Hindlimb muscle (tissue), 1 donor: ENCODE data around the gene PTPRN2. TPM values are rescaled to one million over a fixed set of nuclear protein-coding genes. Genes with fewer than 3 reads are reported as not detected.
"Not testable (repeated sequence)": the region's sequence is repeated elsewhere in the genome, so short reads cannot be mapped to it uniquely, and the experiment has no call there.

Source experiments
- DNase-seq: peaks from one replicate; pipeline ENCODE4 v3.0.0-alpha.2; 2013
- polyA plus RNA-seq: library from polyadenylated mRNA; unstranded; fragments of 120-200 nt; gene quantifications from one replicate; pipeline ENCODE4 v1.2.1, GENCODE V29; 2013; ENCODE audit not compliant: insufficient read length

Gene PTPRN2
- polyA plus RNA-seq, 1 donor, result 2.0 TPM

DNA sequence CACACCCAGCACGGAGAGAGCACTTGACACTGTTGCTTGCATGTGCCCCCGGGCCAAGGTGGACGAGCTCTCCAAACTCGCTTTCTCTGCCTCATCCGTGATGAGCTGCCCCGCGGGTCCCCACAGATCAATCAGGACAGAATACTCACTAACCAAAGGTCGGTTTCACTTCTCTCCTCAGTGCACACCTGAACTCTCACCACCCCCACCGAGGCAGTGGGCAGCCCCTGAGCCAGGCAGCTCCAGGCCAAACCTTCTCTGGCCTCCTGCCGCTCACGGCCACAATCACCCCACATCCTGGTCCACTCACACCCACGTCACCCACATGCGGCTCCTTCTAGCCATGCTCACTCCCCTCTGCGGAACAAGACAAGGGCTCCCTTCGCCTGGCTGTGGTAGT, 806.9 kb downstream of the PTPRN2 start:
- no peak for DNase-seq

GRCh38 chr7:157780312-157780711, 807.3 kb downstream of the PTPRN2 start:
- no peak for DNase-seq

- no peak for DNase-seq
These were observed 808.4 kb downstream of the PTPRN2 start for GRCh38 chr7:157779206-157779605.

DNA sequence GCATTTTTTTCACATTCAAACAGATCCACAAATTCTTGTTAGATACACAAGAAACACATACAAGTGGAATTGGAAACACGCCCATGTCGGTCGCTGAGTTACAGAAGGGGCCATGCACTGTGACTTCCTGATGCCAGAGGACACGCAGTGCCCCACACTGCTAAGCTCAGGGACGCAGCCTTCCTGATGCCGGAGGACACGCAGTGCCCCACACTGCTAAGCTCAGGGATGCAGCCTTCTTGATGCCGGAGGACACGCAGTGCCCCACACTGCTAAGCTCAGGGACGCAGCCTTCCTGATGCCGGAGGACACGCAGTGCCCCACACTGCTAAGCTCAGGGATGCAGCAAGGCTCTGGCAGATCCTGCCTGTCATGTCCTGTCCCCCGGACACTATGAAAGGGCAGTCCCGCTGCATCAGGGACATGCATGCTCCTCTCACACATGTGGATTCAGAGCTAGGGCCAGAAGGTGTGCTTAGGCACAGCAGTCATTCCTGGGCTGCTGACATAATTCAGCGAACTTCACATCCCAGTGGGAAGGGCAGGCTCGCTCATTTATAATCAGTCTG, 810.3 kb downstream of the PTPRN2 start:
- DNase-seq, result not testable (repeated sequence)

DNA sequence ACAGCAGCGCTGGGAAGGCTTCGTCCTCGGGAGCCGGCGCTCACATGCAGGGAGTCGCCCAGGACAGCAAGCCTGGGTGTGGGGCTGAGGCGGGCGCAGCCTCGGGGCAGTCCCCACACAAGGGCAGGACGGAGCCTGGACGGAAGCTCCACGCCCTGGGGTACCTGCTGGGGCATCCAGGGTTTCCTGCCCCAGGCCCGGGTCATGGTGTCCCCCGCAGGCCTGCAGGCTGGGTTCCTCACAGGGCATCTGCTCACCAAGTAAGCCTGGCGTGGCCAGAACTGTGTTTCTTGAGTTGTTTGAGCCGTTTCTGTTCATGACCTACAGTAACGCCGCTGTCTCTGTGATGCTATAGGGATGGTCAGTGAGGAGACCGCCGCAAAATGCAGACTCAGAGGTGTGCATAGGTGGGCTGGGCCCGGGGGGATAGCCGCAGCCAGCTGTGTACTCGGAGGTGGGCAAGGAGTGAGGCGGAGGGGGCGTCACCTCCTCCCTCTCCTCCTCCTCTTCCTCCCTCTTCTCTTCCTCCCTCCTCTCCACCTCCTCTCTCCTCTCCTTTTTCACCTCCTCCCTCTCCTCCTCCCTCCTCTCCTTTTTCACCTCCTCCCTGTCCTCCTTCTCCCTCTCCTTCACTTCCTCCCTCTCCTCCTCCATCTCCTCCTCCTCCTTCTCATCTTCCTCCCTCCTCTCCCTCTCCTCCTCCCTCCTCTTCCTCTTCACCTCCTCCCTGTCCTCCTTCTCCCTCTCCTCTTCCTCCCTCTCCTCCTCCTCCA, 811.9 kb downstream of the PTPRN2 start:
- DNase-seq, result no peak

DNA sequence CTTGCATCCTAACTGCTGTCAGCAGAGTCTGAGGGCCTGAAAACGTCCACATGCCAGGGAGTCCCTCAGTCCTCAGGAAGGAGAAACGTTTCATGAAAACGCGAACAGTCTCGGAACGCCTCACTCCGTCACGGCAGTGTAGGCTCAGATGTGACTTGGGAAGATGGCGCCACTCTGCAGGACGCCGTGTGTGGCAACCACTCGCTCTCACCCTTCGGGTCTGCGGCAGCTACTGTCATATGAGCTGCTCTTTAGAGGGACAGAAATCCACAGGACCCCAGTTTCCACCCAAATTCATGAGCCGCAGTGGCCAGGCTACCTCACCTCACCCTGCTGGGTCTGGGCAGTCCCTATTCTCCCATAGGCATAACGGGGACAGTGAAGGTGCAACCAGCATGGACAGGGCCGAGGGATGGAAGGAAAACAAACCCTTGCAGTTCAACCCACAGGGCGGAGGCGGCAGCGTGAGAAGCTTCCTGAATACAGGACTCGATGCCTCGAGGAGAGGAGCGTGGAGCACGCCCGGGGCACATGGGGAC, 812.5 kb downstream of the PTPRN2 start:
- DNase-seq, result no peak

- DNase-seq, result no peak
These were observed 813.1 kb downstream of the PTPRN2 start for GRCh38 chr7:157774495-157774894.

- DNase-seq, result no peak
These were observed 814.3 kb downstream of the PTPRN2 start for GRCh38 chr7:157773361-157773760.

GRCh38 chr7:157772486-157773130, 815.0 kb downstream of the PTPRN2 start:
- no peak for DNase-seq

DNA sequence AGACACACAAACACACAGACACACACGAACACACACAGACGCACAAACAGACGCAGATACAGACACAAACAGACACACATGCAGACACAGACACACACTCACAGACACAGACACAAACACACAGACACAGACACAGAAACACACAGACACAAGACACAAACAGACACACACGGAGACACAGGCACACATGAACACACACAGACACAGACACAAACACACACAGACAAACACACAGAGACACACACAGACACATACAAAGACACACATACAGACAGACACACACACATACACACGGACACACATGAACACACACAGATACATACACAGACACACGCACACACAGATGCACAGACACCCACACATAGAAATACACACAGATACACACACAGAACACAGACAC, 815.9 kb downstream of the PTPRN2 start:
- no peak for DNase-seq

DNA sequence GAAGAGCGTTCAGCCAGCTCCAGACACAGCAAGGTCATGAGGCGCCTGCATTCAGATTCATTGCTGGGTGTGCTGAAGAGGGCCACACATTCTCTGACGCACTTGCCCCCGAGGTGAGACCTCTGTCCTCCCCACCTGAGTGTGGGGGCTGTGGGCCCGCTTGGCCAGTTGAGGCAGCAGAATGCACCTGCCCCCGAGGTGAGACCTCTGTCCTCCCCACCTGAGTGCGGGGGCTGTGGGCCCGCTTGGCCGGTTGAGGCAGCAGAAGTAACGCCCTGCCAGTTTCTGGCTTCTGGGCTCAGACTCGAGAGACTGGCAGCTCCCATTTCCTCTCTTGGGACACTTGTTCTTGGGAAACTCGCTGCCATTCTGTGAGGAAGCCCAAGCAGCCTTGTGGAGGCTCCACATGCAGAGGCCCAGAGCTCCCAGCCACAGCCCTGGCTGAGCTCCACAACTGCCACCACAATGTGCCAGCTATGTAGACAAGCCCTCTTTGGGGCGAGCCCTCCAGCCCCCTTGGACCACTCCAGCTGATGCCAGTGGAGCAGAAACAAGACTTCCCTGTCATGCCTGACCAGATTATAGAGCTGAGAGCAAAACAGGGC, 816.8 kb downstream of the PTPRN2 start:
- no peak for DNase-seq

DNA sequence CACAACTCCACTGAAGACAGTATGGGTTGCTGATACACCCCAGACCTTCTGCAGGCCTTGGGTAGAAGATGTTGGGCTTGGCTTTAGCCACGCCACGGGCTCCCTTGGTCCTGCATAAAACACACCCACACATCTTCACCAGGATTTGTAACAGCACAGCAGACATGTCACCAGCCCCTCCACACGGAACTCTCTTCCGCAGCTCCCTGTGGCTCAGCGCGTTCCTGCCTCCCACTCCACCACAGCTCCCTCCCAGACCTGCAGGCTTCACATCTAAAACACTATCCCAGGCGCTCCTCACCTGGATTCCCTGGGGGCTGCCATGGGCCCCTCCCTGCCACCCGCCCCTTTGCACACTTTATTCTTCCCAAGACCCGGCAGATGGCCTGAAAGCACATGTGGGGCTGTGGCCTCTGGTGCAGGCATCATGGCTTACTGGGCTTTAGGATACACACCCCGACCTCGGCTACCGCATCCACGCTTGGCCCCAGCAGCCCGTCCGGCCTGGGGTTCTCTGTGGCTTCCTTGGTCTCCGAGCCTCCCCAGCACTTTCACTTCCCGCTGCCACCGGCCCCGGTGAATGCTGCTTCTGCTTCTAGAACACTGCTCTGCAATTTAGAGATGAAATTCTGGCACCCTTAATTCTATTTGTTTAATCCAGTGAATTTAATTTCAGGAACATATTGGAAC, 818.0 kb downstream of the PTPRN2 start:
- no peak for DNase-seq

DNA sequence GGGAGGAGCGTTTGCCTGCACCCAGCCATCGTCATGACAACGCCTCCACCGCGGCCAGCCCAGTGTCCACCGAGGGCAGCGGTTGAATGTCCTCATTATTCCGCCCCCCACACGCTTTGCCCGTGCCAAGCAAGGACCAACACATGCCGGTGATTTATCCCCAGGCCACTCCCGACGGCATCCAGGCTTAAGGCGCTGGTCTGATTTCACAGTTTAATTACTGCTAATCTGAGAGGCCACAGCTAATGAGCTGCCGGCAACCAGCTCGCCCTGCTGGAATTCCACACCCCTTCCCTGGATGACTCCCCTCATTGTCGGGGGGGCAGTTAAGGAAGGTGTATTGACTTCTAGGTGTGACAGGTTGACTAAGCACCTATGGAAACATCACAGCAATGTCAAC, 818.5 kb downstream of the PTPRN2 start:
- DNase-seq, result no peak

DNA sequence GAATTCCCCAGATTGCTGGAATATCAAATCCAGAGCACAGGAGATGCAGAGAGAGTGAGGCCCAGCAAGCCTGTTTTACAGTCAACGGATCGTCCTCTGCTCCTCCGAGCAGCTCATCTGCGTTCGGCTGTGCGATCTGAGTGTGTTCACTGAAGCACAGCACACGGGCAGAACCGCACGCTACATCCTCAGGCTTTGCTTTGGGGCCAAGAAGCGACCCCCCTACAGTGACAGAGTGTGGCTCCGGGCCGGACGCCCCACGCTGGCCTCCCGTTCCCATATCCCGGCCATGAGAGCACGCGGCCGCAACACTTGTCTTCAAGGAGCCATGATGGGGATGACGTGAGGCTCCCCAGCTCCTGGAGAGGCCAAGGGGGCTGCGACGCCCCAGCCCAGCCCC, 819.4 kb downstream of the PTPRN2 start:
- no peak for DNase-seq

DNA sequence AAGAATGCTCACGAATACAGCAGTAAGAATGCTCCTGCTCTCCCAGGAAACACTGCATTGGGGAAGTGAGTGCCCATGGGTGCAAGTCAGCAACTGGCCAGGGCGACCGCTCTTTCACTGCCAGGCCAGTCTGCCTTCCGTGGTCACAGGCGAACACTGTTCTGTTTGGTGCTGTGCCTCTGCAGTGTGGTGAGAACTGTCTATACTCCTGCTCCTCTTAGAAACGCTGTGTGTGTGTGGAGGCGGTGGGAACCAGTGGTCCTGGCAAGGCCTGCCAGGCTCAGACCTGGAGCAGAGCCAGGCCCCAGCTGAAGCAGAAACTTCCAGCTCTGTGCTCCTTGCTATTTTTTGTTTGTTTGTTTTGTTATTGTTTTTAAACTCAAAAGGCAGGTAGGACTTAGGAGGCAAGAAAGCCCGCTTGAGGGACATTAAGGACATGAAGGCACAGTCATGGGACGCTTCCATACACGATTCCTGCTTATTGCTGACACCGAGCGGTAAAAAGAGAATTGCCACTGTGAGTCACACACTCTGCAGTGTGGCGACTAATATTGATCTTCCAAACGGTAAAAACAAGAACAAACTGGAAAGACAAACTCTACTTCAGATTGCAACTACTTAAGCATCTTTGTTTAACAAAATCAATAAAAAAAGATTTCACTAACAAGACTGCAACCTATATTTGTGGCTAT, 820.0 kb downstream of the PTPRN2 start:
- DNase-seq, result no peak

- DNase-seq, result no peak
These were observed 821.5 kb downstream of the PTPRN2 start for GRCh38 chr7:157766098-157766497.

DNA sequence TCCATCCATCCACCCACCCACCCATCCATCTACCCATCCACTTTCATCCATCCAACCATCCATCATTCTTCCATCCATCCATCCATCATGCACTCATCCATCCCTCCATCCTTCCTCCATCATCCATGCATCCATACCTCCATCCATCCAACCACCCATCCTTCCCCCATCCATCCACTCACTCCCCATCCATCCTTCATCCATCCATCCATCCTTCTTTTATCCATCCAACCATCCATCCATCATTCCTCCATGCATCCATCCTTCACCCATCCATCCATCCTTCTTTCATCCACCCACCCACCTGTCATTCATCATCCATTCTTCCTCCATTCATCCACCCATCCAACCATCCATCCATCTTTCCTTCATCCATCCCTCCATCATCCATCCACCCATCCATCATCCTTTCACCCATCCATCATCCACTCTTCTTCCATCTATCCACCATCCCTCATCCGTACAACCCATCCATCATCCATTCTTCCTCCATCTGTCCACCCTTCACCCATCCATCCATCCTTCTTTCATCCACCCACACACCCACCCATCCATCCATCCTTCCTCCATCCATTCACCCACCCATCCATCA, 822.6 kb downstream of the PTPRN2 start:
- no peak for DNase-seq

DNA sequence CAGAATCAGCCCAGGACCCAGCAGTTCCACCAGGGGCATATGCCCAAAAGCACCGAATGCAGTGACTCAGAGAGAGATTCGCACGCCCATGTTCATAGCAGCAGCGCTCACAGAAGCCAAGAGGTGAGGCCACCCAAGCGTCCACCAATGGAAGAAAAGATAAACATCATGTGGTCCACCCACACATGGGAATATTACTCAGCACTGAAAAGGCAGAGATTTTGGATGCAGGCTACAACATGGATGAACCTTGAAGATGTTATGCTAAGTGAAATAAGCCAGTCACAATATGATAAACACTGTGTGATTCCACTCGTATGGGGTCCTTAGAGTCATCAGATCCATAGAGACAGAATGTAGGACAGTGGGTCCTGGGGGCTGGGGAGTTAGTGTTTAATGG, 823.4 kb downstream of the PTPRN2 start:
- DNase-seq, result no peak

DNA sequence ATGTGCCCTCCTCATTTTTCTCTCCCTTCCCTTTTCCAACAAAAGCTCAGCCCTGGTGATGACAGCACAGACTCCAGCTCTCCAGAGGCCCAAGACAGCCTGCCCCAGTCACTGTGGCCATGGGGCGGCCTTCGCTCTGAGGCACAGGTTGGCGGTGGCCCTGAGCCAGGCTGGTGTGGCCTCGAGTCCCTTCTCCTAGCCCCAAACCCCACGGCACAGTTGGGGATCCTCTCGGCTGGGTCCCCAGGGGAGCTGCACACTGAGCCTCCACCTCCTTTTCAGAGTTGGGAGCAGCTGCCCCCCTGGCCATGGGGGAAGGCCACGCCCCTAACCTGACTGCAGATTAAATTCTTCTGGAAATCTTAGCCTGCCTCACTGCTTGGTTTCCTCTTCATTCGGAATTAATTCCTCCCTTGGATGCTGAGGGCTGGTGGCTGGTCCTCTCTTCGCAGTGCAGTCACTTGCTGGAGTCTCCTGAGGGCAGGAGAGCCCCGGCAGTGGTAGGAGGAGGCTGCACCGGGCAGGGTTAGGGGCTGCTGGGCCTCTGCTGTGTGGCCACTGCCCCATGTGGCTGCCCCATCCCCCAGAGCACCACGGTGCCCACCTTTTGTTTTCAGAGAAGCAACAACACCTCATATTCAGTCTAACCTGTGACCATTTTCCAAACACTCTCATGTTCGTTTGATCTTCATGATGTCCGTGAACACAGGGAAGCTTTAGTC, 824.2 kb downstream of the PTPRN2 start:
- no peak for DNase-seq

GRCh38 chr7:157762824-157763223, 824.8 kb downstream of the PTPRN2 start:
- no peak for DNase-seq
